ENCODE results near the gene HELZ.

- TF ChIP-seq POLR2A (IDR thresholded peaks at IDR 0.05; ENCODE audit: low read depth, low read length) (no peak), POLR2AphosphoS5 (IDR thresholded peaks at IDR 0.05; ENCODE audit: low read depth, low read length) (no peak)
Measured at GRCh38 chr17:67115401-67115800, 129.6 kb downstream of the HELZ start.

Measured in GM12892 (cell line).